ENCODE results near the gene PLEKHG5. TPM values are rescaled to one million over a fixed set of nuclear protein-coding genes. Genes with fewer than 3 reads are reported as not detected.

The PLEKHG5 gene
- total RNA-seq, 2 experiments from 2014 or later: 5.0 to 6.1 TPM

DNA sequence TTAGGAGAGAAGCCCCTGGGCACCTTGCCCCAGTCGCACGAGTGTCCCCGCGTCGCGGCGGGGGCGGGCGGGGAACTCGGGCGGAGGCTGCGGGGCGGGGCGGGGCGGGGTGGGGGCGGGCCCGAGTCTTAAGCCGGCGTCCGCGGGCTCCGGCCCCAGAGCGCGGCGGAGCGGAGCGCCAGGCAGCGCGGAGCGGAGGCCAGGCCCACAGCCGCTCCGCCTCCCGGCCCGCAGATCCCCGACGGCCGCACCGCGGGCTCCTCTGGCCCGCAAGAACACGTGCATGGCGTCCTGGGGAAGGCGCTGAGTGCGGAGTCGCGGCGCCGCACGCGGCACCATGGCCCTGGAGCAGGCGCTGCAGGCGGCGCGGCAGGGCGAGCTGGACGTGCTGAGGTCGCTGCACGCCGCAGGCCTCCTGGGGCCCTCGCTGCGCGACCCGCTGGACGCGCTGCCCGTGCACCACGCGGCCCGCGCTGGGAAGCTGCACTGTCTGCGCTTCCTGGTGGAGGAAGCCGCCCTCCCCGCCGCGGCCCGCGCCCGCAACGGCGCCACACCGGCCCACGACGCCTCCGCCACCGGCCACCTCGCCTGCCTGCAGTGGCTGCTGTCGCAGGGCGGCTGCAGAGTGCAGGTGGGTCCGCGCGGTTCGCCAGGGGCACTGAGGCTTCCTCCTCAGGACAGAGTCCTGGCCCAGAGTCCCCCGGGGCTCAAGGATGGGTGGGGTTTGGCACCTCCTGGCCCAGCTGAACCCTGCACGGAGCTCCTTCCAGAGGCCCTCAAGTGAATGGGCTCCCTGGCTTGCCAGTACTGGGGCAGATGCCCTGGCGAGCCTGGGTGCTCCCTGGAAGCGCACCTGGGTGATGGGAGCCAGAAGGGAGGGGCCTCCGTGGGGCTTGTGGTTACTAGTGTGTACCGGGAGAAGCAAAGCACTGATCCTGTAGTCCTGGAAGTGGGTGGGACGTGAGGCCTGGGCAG lies 66.6 kb downstream of the PLEKHG5 start, which contains the start of gene ESPN:
Gene ESPN, plus strand, starts transcription at position 158 of the 975 bp plus-strand sequence. Its CDS starts 180 bp downstream, at position 338.
- peak within 1 kb of the TSS; percentile 33 for H3K4me3 ChIP-seq (ENCODE audit: low read length)
- DNase-seq (peak in 3 of 14 experiments; percentile 23 to 54 (median 51)), ATAC-seq (ENCODE audit: poor library complexity) (peak; percentile 18)
- Mint-ChIP-seq H3K4me3 (peak within 1 kb of the TSS; percentile 67), H3K27ac (no peak within 1 kb of the TSS), H3K36me3 (ENCODE audit: low read depth) (no peaks in the 10 kb centered on the region), H3K9me3 (no peaks in the 10 kb centered on the region), H3K27me3 (peaks cover 55% of the 10 kb centered on the region), H3K4me1 (ENCODE audit: low read depth) (peaks cover 13% of the 10 kb centered on the region)
- TF ChIP-seq, protein P1, sequence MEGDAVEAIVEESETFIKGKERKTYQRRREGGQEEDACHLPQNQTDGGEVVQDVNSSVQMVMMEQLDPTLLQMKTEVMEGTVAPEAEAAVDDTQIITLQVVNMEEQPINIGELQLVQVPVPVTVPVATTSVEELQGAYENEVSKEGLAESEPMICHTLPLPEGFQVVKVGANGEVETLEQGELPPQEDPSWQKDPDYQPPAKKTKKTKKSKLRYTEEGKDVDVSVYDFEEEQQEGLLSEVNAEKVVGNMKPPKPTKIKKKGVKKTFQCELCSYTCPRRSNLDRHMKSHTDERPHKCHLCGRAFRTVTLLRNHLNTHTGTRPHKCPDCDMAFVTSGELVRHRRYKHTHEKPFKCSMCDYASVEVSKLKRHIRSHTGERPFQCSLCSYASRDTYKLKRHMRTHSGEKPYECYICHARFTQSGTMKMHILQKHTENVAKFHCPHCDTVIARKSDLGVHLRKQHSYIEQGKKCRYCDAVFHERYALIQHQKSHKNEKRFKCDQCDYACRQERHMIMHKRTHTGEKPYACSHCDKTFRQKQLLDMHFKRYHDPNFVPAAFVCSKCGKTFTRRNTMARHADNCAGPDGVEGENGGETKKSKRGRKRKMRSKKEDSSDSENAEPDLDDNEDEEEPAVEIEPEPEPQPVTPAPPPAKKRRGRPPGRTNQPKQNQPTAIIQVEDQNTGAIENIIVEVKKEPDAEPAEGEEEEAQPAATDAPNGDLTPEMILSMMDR (IDR thresholded peaks at IDR 0.05): no peak
- H3K27me3 ChIP-seq (ENCODE audit: control insufficient read depth in 1 of 2, insufficient read depth in 2 of 2, low read length in 2 of 2): peaks cover 46 to 55% of the 10 kb centered on the region in 2 experiments
- peaks cover 34% of the 10 kb centered on the region for H3K4me1 ChIP-seq (ENCODE audit: insufficient read depth, low read length)
- no peak within 1 kb of the TSS for H3K27ac ChIP-seq (ENCODE audit: low read depth in 1 of 2, low read length in 2 of 2)
- intact Hi-C loops (cut with DNase I, micrococcal nuclease): loop anchor here in 1 of 2 experiments (10.0 kb wide), 1 partner anchor 220 kb away; no protein-coding TSS in a partner anchor
- peaks cover 0 to 21% of the 10 kb centered on the region in 2 experiments for H3K9me3 ChIP-seq (ENCODE audit: control insufficient read depth in 1 of 2, insufficient read depth in 1 of 2, low read length in 2 of 2)
- ChIA-PET CTCF (interaction anchor here (1.3 to 7.1 kb wide), 3 partner anchors 14 to 222 kb away, joined by 3 to 77 read pairs (median 10); no protein-coding TSS in a partner anchor), POLR2A (interaction anchor here (0.7 to 0.8 kb wide), 2 partner anchors 36 to 197 kb away, joined by 3 read pairs; no protein-coding TSS in a partner anchor)
- no peaks in the 10 kb centered on the region for H3K36me3 ChIP-seq (ENCODE audit: insufficient read depth, low read length)

DNA sequence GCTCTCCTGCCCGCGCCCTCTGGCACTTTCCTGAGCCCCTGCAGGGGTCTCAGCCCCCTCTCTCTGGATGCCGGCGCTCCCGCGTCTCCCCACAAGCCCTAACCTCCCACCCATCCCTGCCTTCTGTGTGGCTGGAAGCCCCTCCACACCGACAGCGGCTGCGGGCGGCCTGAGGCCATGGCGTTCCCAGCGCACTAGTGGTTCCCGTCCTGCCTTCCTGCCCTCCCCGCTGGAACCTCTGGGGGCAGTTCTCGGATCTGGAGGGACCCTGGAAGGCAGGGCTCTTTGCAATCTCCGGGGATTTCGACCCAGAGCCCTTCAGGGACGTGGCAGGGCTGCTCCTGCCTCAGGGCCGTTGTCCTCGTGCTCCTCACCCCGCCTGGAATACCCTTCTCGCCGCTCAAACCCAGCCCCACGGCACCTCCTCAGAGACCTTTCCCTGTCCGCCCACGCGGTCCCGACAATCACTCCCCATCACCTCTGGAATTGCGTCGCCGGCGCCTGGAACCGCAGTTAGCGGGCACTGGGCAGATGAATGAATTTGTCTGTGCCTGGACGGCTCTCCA lies 67.4 kb downstream of the PLEKHG5 start:
- no peaks in the 10 kb centered on the region for H3K36me3 ChIP-seq (ENCODE audit: insufficient read depth, low read length)
- DNase-seq (peak in 1 of 14 experiments; percentile 28), ATAC-seq (ENCODE audit: poor library complexity) (no peak)
- CTCF ChIA-PET: interaction anchor here (0.7 to 7.1 kb wide), 21 partner anchors 8 to 223 kb away, joined by 3 to 77 read pairs (median 6); partner anchors contain the start of gene PLEKHG5
- no peaks in the 10 kb centered on the region for H3K9me3 Mint-ChIP-seq
- no peak overlapping the region for H3K27ac Mint-ChIP-seq
- H3K9me3 ChIP-seq (ENCODE audit: control insufficient read depth in 1 of 2, insufficient read depth in 1 of 2, low read length in 2 of 2): peaks cover 0 to 21% of the 10 kb centered on the region in 2 experiments
- H3K27ac ChIP-seq (ENCODE audit: low read depth in 1 of 2, low read length in 2 of 2): no peak overlapping the region
- intact Hi-C loops (cut with DNase I, micrococcal nuclease): loop anchor here (1.0 to 10.0 kb wide), 4 partner anchors 51 to 221 kb away; no protein-coding TSS in a partner anchor
- peaks cover 50 to 63% of the 10 kb centered on the region in 2 experiments for H3K27me3 ChIP-seq (ENCODE audit: control insufficient read depth in 1 of 2, insufficient read depth in 2 of 2, low read length in 2 of 2)
- TF ChIP-seq, protein P1 (IDR thresholded peaks at IDR 0.05): no peak
- H3K36me3 Mint-ChIP-seq (ENCODE audit: low read depth): no peaks in the 10 kb centered on the region
- peaks cover 13% of the 10 kb centered on the region for H3K4me1 Mint-ChIP-seq (ENCODE audit: low read depth)
- peak overlapping the region; percentile 67 for H3K4me3 Mint-ChIP-seq
- H3K27me3 Mint-ChIP-seq: peaks cover 55% of the 10 kb centered on the region
- POLR2A ChIA-PET: interaction anchor here (1.0 to 1.5 kb wide), 3 partner anchors 14 to 36 kb away, joined by 3 to 9 read pairs (median 6); partner anchors contain the start of gene ACOT7
- peak overlapping the region; percentile 33 for H3K4me3 ChIP-seq (ENCODE audit: low read length)
- H3K4me1 ChIP-seq (ENCODE audit: insufficient read depth, low read length): peaks cover 43% of the 10 kb centered on the region

Data from CD4-positive, alpha-beta T cell (primary cell).